GM12878 (cell line): ENCODE data around the gene EXOSC10. TPM values are rescaled to one million over a fixed set of nuclear protein-coding genes. Genes with fewer than 3 reads are reported as not detected.

Experiments
- ATAC-seq: fragments of 200-7000 bp; cut with Tn5 transposase; 3 replicates; pipeline ENCODE4 v1.9.1; 2020; ENCODE audit warnings: mild to moderate bottlenecking, moderate library complexity
- Bru-seq: library from RNA; stranded (reverse); fragments of 400-500 nt; gene quantifications from one replicate; lab custom pipeline; 2021; lab: Mats Ljungman, UMichigan
- BruChase-seq, 2 experiments: library from RNA; stranded (reverse); fragments of 400-500 nt; gene quantifications; one replicate each; lab custom pipeline; 2021; lab: Mats Ljungman, UMichigan
- BruUV-seq: library from RNA; stranded (reverse); fragments of 400-500 nt; replicated peaks from 2 replicates; lab custom pipeline; 2021; lab: Mats Ljungman, UMichigan
- CTCF ChIA-PET: fragments of 300-600 bp; sonication (Branson Sonifier 250); formaldehyde crosslinking; extraction: SDS; loops from one replicate; lab custom pipeline; 2021; ENCODE audit warnings: inconsistent platforms; lab: Yijun Ruan, JAX
- POLR2A ChIA-PET: fragments of 350-600 bp; formaldehyde crosslinking; extraction: SDS; loops from one replicate; lab custom pipeline; 2021; ENCODE audit warnings: inconsistent platforms; lab: Charles Lee
- RAD21 ChIA-PET: fragments of 300-600 bp; sonication (Branson Sonifier 250); formaldehyde crosslinking; loops from one replicate; lab custom pipeline; 2023; ENCODE audit warnings: antibody characterized with exemption; ENCODE audit not compliant: unreplicated experiment; lab: Charles Lee
- SMC1A ChIA-PET: fragments of 300-600 bp; sonication (Branson Sonifier 250); formaldehyde crosslinking; loops from one replicate; lab custom pipeline; 2023; ENCODE audit not compliant: unreplicated experiment, uncharacterized antibody; lab: Charles Lee
- DNase-seq: peaks from one replicate; pipeline ENCODE4 v3.0.0-alpha.2; 2011; ENCODE audit warnings: low read depth, low spot score
- FAIRE-seq: peaks from 3 replicates; lab custom pipeline; 2011; peaks lifted over from hg19 to GRCh38; lab: Jason Lieb, UNC
- H2AFZ ChIP-seq: 2 replicates; pipeline ENCODE4 v1.6.0; 2011; ENCODE audit warnings: low read depth, low read length, control low read depth; ENCODE audit not compliant: control insufficient read depth
- H3K27ac ChIP-seq: 2 replicates; pipeline ENCODE4 v1.5.1; 2011; ENCODE audit warnings: control low read depth; ENCODE audit not compliant: control insufficient read depth, insufficient read depth
- H3K27me3 ChIP-seq, 2 experiments: replicated peaks in 1 of 2; 2 replicates each; pipeline versions ENCODE4 v1.6.0 to v1.6.1; 2011; ENCODE audit warnings: low read length in 1 of 2; ENCODE audit not compliant: control insufficient read depth in 2 of 2, insufficient read depth in 2 of 2
- H3K36me3 ChIP-seq, 2 experiments: 2 replicates each; pipeline ENCODE4 v1.5.1; 2011; ENCODE audit warnings: low read length in 1 of 2; ENCODE audit not compliant: control insufficient read depth in 2 of 2, insufficient read depth in 2 of 2
- H3K4me1 ChIP-seq: 2 replicates; pipeline ENCODE4 v1.6.1; 2011; ENCODE audit warnings: mild to moderate bottlenecking, low read length, moderate library complexity, mixed read lengths; ENCODE audit not compliant: control insufficient read depth, insufficient read depth
- H3K4me2 ChIP-seq: 2 replicates; pipeline ENCODE4 v1.6.0; 2011; ENCODE audit warnings: control low read depth; ENCODE audit not compliant: control insufficient read depth, insufficient read depth
- H3K4me3 ChIP-seq: fragments of 200-600 bp; sonication (generic); 2 replicates; pipeline ENCODE4 v1.5.1; 2016
- H3K79me2 ChIP-seq: 2 replicates; pipeline ENCODE4 v1.6.0; 2011; ENCODE audit warnings: low read length; ENCODE audit not compliant: control insufficient read depth, insufficient read depth
- H3K9ac ChIP-seq: 2 replicates; pipeline ENCODE4 v1.8.0; 2011; ENCODE audit warnings: low read length, control low read depth, mixed read lengths; ENCODE audit not compliant: control insufficient read depth, insufficient read depth
- H3K9me3 ChIP-seq: replicated peaks from 3 replicates; pipeline ENCODE4 v1.5.1; 2011; ENCODE audit warnings: mild to moderate bottlenecking, low read length; ENCODE audit not compliant: control insufficient read depth, insufficient read depth
- H4K20me1 ChIP-seq: 2 replicates; pipeline ENCODE4 v1.6.0; 2011; ENCODE audit not compliant: control insufficient read depth, insufficient read depth
- CUX1 ChIP-seq: IDR thresholded peaks from 2 replicates; pipeline ENCODE4 v1.6.1; 2012; ENCODE audit warnings: improper control_type of control experiment, low read depth, low read length; ENCODE audit not compliant: insufficient replicate concordance
- RUNX3 ChIP-seq: IDR thresholded peaks from 2 replicates; pipeline ENCODE4 v1.6.1; 2012; ENCODE audit warnings: low read length, inconsistent platforms
- SUPT20H ChIP-seq: IDR thresholded peaks from 2 replicates; pipeline ENCODE4 v1.6.1; 2011; ENCODE audit warnings: low read depth, mild to moderate bottlenecking, low read length, moderate library complexity, borderline replicate concordance; ENCODE audit not compliant: control insufficient read depth
- USF2 ChIP-seq: IDR thresholded peaks from 2 replicates; pipeline ENCODE4 v1.6.1; 2011; ENCODE audit warnings: low read depth, low read length, improper control_type of control experiment, borderline replicate concordance
- ZBTB11 ChIP-seq: fragments of 450-650 bp; formaldehyde crosslinking; IDR thresholded peaks from 2 replicates; pipeline ENCODE4 v1.5.0; 2022; ENCODE audit warnings: mild to moderate bottlenecking, missing genetic modification characterization
- WGBS: methylation state at CpG from one replicate; pipeline ENCODE4 v1.1.6; 2016; ENCODE audit warnings: low lambda C conversion rate; ENCODE audit not compliant: insufficient replicate concordance, insufficient coverage; ENCODE audit errors: missing lambda C conversion rate; 5-methylcytosine and 5-hydroxymethylcytosine counted together
- in situ Hi-C: fragments of 300-500 bp; cut with MboI; formaldehyde crosslinking; loops from 9 replicates; pipeline ENCODE4 v1.14.3; 2018; ENCODE audit warnings: mixed read lengths
- intact Hi-C: fragments of 100-400 bp; cut with micrococcal nuclease; formaldehyde crosslinking; loops from one replicate; pipeline ENCODE4 v1.14.2; 2022; ENCODE audit not compliant: unreplicated experiment
- long read RNA-seq, 2 experiments: library from polyadenylated mRNA; unstranded; transcript quantifications; one replicate each; pipeline ENCODE4 v2.0.0, GENCODE V29; 2019 to 2020
- polyA minus RNA-seq, 3 experiments: library from RNA; depleted of rRNA, polyadenylated mRNA; stranded (reverse); fragments of >200 nt; gene quantifications; 2 replicates each; pipeline ENCODE4 v1.2.3, GENCODE V29; 2011
- polyA plus RNA-seq, 11 experiments: library from polyadenylated mRNA; depleted of rRNA in 4 of 11; unstranded in 6 of 11; stranded (reverse) in 5 of 11; fragments of >200 nt; fragmentation: Nextera tagmentation in 4 of 11; fragmentation: Illumina TruSeq in 1 of 11; extraction: Ambion mirVana in 4 of 11; extraction: Trizol in 1 of 11; gene quantifications; 1 replicate in 1 of 11; 2 replicates in 10 of 11; pipeline versions ENCODE4 v1.2.1 to v1.2.3, GENCODE V29; 2011 to 2016; ENCODE audit warnings: inconsistent platforms in 2 of 11, missing spikeins in 2 of 11, low read depth in 1 of 11
- total RNA-seq, 4 experiments: library from RNA; depleted of rRNA in 3 of 4; stranded (reverse); fragments of >200 nt in 3 of 4; fragmentation: Illumina TruSeq in 1 of 4; extraction: Trizol in 1 of 4; gene quantifications; 2 replicates each; pipeline versions ENCODE4 v1.2.1 to v1.2.3, GENCODE V29; 2013 to 2021

Gene EXOSC10
- 139 and 147 TPM in 2 replicates for total RNA-seq (2013; cell fraction: nucleolus; rRNA removed)
- total RNA-seq (2014; rRNA removed) (70.3 and 81.2 TPM in 2 replicates), total RNA-seq (2014; rRNA removed; fragmentation: Illumina TruSeq; extraction: Trizol) (54.3 and 58.3 TPM in 2 replicates), total RNA-seq (2021) (60.0 and 62.5 TPM in 2 replicates), polyA plus RNA-seq (2011; rRNA removed) (52.8 and 60.4 TPM in 2 replicates), polyA plus RNA-seq (2014; fragmentation: Illumina TruSeq; extraction: Trizol) (75.6 and 78.9 TPM in 2 replicates), polyA plus RNA-seq (2014; fragmentation: Nextera tagmentation; extraction: Ambion mirVana) (10 to 100 TPM; 16.2 to 16.7 TPM), polyA plus RNA-seq (2014; rRNA removed) (70.7 and 76.0 TPM in 2 replicates), polyA plus RNA-seq (2016; fragmentation: Nextera tagmentation; extraction: Ambion mirVana) (10 to 100 TPM; 78.6 to 86.5 TPM), polyA minus RNA-seq (2011; rRNA and poly(A)+ RNA removed) (62.0 and 63.1 TPM in 2 replicates), Bru-seq, nascent RNA (percentile 78 among the genes with signal in this experiment), BruChase-seq, experiment 1, labeled RNA remaining after a 6-hour chase (percentile 91 among the genes with signal in this experiment), BruChase-seq, experiment 2, labeled RNA remaining after a 2-hour chase (percentile 87 among the genes with signal in this experiment)
- polyA plus RNA-seq (2011; ENCODE audit: low read depth) = 31.0 TPM
- polyA plus RNA-seq (2011; cell fraction: cytosol; rRNA removed) = 60.7 and 64.8 TPM in 2 replicates
- polyA plus RNA-seq (2011; cell fraction: nucleus; rRNA removed) = 155 and 161 TPM in 2 replicates
- 41.6 and 44.9 TPM in 2 replicates for polyA plus RNA-seq (2012)
- polyA minus RNA-seq (2011; cell fraction: cytosol; rRNA and poly(A)+ RNA removed) = 15.4 and 19.5 TPM in 2 replicates
- 39.3 and 59.6 TPM in 2 replicates for polyA minus RNA-seq (2011; cell fraction: nucleus; rRNA and poly(A)+ RNA removed)
- long read RNA-seq, experiment 1, transcript EXOSC10-202 (25 exons, 2,808 nt) = major isoform, 58 of 81 reads
- long read RNA-seq, experiment 1, partial matches to known transcripts = 8 of 81 reads
- long read RNA-seq, experiment 1, other reads (novel, unspliced or antisense) = 15 of 81 reads
- long read RNA-seq, experiment 2, transcript EXOSC10-202 (25 exons, 2,808 nt) = major isoform, 122 of 231 reads
- long read RNA-seq, experiment 2, partial matches to known transcripts = 84 of 231 reads
- long read RNA-seq, experiment 2, other reads (novel, unspliced or antisense) = 22 of 231 reads

GRCh38 chr1:11099310-11100148, at the start of gene EXOSC10:
Gene EXOSC10 (minus strand): TSS chr1:11099869. CDS start chr1:11099831, 38 bp downstream.
- Histone ChIP-seq H4K20me1 (no peaks in the 10 kb centered on the region), H3K27me3 (no peaks in the 10 kb centered on the region), H3K9me3 (no peaks in the 10 kb centered on the region), H2AFZ (peak within 1 kb of the TSS; percentile 97), H3K4me3 (peak within 1 kb of the TSS; percentile 92), H3K9ac (peak within 1 kb of the TSS; percentile 92), H3K79me2 (peaks cover 18% of the 10 kb centered on the region), H3K36me3 (peaks cover 0 to 7% of the 10 kb centered on the region in 2 experiments; a peak in 3 of 4 replicates), H3K4me1 (peaks cover 4% of the 10 kb centered on the region; the same call in 1 of the 2 replicates), H3K4me2 (peak within 1 kb of the TSS; percentile 58), H3K27ac (peak within 1 kb of the TSS; percentile 88)
- DNase-seq (peak; percentile 66), ATAC-seq (peak; percentile 98), FAIRE-seq (peak; percentile 91)
- WGBS = under 1% methylated on average over 78 of the region's 78 CpGs
- ChIA-PET POLR2A (interaction anchor here (0.8 to 1.5 kb wide), 4 partner anchors 19 to 129 kb away, joined by 3 to 5 read pairs (median 3); partner anchors contain the start of gene TARDBP), RAD21 (interaction anchor here (1.1 to 2.3 kb wide), 3 partner anchors 8 to 62 kb away, joined by 3 to 15 read pairs (median 3); no protein-coding TSS in a partner anchor), SMC1A (interaction anchor here (0.9 to 2.9 kb wide), 8 partner anchors 10 to 162 kb away, joined by 3 to 17 read pairs (median 8); partner anchors contain the start of gene TARDBP), CTCF (interaction anchor here (3.1 kb wide), 1 partner anchor 62 kb away, joined by 19 read pairs; no protein-coding TSS in a partner anchor)
- intact Hi-C loops (loop anchor here (1.0 kb wide), 1 partner anchor 39 kb away; the partner anchor contains the start of gene SRM), in situ Hi-C loops (no loop called here)
- BruUV-seq = no TSS peak
- TF ChIP-seq USF2 (no peak), ZBTB11 (no peak), RUNX3 (no peak; the same call in 1 of the 2 replicates), CUX1 (no peak), SUPT20H (no peak)
